HG02763 (cell line): ENCODE results near the gene PUM1.
"Not testable (repeated sequence)": the region's sequence is repeated elsewhere in the genome, so short reads cannot be mapped to it uniquely, and the experiment has no call there.

ENCODE experiments used
- ATAC-seq: cut with Tn5 transposase; IDR thresholded peaks from one replicate; pipeline ENCODE4 v1.9.1; 2021; ENCODE audit warnings: mild to moderate bottlenecking, moderate library complexity; ENCODE audit not compliant: unreplicated experiment

Gene PUM1

DNA sequence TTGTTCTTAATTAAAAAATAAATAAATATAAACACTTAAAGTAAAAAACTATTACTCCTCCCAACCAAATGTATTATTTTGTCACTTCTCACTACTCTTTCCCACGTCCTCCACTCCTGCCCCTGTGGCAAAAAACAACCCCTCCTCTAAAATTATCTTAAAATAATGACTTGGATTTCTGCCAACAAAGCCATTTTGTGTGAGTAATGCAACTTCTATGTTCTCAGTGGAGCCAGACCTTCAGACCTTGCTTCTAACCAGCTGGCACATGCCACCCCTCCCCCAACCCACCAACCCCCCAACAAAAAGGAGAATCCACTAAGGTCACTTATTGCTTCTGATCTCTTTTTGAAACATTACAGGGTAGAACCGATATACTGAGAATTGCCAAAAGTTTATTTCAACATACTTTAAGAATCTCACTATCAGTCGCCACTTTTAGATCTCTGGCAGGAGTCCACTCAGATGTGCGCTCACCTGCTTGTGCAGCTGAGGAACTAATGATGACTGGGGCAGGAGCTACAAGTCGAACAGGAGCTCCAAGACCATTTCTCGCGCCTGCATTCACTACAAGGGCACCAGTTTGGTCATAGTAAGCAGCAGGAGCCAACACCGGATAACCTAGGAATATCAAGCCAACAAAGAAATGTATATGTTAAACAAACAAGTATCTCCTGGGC is 98.7 kb downstream of the PUM1 start:
- ATAC-seq = no peak

DNA sequence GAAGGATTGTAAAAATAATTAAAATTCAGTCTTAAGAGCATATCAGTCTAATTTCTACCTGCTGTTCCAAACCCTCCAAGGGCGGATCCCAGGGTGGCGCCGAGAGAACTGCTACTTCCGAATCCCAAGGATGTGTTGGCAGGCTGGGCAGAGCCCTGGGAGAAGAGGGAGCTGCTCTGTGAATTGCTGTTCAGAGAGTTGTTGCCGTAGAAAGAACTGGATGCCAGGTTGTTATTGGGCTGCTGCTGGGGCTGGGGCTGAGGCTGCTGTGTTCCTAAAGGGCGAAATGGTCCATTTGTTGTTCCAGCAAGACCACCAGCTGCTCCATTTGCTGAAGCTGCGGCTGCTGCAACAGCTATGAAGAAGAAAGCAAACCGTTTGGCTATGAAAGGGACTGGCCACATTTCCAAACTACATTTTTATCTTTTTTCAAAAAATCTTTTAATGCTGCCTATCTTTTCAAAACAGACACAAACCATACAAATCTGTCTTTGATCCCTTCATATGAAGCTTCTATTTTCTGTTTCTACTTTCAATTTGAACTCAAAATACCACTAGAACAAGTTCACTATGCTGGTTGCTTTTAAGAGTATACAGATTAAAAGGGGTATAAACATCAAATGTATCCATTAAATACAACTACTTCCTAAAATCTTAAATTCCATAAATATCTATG is 99.5 kb downstream of the PUM1 start:
- ATAC-seq = no peak

DNA sequence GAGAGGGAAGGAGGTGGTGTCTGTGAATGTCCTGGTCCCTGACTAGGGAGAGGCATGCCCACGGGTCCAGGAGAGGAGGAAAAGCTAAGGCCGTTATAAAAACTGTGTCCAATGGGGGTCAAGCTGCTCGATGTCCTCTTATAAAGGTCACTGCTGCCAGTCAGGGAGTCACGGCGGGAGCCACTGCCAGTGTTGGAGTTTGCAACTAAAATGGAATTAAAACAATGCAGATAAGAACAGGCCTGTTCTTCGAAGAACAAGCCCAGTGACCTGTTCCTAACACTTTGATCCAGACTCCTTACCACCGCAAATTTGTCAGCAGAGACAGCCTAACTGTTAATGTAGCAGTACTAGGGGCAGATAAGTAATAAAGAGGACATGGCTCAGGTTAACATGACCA is 100.8 kb downstream of the PUM1 start:
- ATAC-seq = no peak

DNA sequence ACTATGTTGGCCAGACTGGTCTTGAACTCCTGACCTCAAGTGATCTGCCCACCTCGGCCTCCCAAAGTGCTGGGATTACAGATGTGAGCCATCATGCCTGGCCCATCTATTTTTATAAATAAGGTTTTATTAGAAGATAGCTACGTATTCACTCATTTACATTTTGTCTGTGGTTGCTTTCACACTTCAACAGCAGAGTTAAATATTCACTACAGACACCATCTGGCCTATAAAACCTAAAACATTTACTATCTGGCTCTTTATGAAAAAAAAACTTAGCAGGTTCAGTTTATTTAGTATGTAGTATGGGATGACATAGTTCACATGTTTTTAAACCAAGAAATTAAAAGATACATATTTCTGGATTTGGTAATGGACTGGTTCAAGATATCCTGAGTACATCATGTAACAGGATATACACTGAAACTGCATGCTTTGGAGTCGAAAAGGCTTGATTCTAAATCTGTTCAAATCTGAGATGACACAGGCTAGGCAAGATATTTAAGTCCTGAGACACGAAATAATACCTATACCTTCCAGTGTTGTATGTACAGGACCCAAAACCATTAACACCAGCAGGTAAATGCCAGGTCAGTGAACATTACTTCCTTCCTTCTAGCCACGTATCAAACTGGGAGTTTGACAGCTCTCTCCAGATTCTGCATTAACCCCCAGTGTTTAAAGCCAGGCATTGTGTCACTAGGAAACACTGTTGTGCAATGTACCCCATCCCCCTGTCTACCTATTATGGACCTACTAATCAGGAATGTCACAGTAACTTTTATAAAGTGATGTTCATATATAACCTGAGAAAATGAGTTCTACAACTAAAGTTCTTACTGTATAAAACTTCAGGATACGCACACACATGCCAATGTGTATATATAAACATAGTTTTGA is 102.7 kb downstream of the PUM1 start:
- ATAC-seq = no peak

DNA sequence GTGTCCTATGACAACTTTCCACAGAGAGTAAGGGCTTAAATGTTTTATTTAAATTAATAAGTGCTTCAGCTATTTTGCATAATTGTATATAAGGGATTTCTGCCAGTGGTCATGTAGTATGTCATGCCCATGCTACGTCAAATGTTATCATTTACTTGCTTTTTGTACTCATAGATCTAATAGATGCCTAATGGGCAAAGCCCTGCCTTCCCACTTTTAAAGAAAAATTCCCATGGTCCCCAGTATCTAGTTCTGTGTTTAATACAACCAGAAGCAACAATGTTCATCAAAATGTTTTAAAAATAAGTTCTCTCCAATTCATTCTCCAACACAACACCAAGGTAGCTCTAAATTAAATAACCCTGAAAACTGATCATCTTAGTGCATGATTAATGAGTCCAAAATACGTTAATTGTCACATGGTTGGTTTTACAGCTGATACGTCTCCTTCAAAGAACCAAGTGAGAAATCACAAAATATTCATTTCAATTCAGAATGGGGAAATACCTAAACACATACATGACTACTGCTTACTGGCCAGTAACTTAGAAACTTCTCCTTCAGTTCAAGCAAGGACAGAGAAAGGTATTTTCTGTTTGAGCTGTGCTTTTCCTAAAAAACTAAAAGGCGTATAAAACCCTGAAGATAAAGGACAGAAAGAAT is 107.8 kb downstream of the PUM1 start:
- no peak for ATAC-seq

DNA sequence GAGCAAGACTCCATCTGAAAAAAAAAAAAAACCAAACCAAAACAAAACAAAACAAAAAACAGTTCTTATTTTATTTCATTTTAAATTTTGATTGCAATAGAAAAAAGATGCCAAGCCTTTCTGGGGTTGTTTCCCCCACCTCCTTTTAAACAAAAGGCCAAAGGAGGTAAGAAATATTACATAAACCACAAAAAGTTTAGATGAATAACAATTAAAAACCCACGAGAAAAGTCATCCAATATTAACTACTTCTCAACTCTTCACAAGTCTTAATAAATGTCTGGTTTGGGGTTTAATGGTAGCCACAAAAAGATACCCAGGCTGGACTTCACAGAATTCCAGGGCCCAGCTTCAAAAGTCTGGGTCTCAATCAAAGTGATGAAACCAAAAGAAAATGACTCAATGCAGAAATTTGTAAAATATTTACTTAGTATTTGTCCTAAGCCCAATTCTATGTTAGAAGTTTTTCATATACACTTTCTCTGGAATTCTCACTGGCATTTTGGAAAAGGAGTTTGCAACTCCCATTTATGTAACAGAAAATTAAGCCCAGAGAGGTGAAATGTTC is 110.0 kb downstream of the PUM1 start:
- ATAC-seq = no peak

DNA sequence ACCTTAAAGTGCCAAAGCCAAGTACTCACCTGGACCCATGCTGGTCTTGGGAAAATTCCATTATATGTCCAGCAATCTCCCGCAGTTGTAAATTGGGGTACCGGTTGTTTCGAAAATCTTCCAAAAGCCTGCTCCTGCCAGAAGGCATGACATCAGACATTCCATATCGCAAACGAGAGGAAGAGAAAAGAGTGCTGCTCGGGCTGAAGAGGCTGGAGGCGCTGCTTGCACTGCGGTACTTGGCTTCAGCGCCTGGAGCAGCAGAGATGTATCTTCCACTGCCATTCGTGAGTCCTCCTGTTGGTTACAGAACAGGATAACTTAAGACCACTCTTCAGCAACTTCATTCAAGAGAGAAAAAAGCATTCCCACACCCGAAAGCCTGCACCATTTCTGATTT is 111.8 kb downstream of the PUM1 start:
- no peak for ATAC-seq

DNA sequence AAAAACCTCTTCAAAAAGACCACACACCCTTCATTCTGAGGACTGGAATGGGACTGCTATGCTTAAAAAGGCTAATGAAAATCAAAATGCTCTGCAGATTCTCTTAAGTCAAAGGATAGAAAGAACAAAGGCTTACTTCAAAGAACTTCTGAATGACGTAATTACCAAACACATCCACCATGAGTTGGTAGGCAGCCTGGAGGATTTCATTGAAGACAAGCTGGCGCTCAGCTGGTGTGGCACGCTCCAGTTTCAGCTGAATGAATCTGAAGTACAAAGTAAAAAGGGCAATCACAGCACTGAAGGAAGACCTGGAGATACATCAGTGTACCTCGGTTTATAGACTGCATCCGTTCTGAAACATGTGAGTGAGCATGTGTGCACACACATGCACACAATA is 113.4 kb downstream of the PUM1 start:
- ATAC-seq = no peak

DNA sequence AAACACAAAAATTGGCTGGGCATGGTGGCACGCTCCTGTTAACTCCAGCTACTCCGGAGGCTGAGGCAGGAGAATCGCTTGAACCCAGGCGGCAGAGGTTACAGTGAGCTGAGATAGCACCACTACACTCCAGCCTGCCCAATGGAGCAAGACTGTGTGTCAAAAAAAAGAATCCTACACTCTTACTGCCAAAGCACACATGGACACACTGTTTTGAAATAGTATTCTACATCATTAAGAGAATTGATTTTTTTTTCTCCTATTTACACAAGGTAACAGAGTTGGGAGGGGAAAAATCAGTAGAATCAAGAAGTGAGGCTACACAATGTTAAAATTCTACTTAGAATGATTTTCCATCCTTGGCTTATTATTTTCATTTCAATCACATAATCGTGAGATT is 114.8 kb downstream of the PUM1 start:
- ATAC-seq = no peak

DNA sequence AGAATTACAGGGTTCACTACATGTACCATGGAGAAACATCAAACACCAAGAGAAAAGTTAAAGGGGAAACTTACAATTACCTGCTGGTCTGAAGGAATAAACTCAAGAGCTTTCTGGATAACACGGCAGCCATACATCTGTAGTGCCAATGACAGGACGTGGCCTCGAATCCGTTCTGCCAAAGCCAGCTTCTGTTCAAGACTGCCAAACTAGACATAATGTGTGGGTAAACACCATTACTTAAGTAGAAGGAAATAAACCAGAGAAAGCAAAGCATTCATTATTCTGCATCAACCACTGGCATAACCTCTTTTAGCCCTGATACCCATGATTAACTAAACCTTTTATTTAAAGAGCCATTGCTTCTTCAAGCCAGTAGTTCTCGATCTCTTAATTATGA is 115.5 kb downstream of the PUM1 start:
- no peak for ATAC-seq

DNA sequence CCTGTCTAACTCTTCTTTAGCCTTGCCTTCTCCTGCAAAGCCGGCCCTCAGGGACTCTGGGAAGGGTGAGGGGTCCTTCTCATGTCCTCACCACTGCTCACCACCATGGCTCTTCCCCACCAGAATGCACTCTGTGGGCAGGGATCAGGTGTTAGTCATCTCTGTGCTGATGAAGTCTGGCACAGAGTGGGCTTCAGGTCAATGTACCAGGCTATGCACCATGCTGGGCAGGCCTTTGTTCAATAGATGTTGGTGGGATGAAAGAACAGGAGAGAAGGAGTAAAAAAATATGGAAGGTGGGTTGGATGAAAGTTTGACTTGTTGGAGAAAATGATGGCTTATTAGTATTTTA is 116.1 kb downstream of the PUM1 start:
- not testable (repeated sequence) for ATAC-seq

DNA sequence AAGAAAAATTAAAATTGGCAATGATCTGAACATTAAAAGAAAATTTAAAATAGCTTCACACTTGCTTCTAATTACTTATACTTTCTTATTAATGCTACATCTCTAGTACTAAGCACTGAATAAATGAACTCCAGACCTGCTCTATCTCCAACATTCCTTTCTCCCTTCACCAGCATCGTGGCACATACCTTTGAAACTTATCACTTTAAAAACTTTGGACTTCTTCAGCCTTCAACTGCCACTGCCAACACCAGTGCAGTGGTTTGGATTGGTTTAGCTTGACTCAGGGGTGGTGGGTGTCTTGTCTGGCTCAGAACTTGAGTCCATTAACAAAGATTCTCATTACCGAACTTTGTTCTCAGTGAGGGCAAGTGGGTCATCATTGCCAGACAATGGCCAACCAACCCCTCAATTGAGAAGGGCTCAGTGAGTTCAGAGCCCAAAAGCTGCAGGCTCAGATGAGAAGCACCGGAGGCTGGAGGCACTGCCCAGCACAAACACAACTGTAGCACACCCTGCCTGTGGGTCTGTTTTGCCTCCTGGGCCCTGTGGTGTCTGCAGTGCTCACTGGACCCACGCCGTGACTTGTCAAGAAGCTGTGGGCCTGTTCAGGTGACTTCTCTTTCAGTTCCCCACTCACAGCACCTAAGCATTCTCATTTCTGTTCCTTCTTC is 116.6 kb downstream of the PUM1 start:
- ATAC-seq = not testable (repeated sequence)

DNA sequence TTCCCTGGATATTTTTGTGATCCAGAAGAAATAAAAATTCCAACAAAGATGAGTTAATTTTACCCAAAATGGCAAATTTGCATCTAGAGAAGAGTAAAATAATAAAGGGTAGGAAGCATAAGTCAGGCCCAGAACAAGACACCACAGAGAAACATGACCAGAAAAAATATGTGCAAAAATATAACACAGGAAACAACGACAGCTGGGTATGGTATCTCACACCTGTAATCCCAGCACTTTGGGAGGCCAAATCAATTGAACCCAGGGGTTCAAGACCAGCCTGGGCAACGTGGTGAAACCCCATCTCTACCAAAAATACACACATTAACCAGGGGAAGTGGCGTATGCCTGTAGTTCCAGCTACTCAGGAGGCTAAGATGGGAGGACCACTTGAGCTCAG is 117.2 kb downstream of the PUM1 start:
- ATAC-seq = no peak

DNA sequence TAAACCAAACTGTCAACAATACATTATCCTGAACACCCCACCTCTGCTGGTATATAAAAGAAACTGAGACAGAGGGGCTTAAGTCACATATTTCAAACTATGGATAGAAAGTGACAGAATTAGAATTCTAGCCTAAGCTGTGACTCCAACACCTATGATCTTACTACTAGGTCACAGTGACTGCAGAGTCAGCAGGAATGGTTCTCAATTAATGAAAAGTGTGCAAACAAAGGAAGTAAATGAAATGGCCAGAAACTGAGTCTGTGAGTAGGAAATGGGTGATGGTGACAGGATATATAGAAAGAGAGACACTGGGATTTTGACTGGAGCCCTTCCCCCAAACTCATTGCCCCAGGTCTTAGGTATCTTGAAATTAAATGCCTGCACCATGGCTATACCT is 118.3 kb downstream of the PUM1 start:
- no peak for ATAC-seq

DNA sequence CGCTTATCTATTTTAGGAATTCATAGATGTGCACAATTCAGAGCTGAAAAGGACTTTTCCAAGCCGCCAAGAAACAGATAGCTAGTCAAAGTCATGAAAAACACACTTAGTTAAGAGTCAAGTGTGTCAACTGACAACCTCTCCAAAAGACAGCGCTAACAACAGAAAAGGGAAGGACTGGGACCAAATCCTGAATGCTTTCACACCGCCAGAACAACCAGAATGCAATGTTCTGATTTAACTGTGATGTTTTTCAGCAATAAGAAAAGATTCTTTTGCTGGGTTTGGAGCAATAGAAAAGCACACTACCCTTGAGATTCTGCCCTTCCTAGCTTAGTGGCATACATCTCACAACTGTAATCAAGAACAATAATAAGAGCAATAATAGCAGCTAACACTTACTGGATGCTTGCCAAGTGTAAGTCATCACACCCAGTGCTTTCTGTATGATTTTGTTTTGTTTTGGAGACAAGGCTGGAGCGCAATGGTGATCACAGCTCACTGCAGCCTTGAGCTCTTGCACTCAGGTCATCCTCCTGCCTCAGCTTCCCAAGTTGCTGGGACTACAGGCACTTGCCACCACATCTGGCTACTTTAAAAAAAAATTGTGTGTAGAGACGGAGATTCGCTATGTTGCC is 123.1 kb downstream of the PUM1 start:
- no peak for ATAC-seq

DNA sequence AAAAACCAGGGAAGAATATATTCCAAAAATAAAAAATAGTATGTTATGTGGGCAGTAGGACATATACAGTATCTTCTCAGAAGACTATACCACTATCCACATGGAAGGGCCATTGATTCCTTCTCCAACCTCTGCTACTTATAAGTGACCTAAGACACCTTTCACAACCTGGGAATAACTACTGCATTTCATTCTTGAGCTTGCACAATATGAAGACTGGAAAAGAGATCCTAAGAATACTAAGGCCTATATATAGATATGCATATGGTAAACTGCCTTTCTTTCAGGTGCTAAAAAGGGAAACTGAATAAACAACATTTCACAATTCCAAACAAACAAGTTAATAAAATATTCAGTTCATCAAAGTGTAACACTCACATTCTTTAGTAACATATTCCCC is 125.0 kb downstream of the PUM1 start:
- ATAC-seq = no peak

DNA sequence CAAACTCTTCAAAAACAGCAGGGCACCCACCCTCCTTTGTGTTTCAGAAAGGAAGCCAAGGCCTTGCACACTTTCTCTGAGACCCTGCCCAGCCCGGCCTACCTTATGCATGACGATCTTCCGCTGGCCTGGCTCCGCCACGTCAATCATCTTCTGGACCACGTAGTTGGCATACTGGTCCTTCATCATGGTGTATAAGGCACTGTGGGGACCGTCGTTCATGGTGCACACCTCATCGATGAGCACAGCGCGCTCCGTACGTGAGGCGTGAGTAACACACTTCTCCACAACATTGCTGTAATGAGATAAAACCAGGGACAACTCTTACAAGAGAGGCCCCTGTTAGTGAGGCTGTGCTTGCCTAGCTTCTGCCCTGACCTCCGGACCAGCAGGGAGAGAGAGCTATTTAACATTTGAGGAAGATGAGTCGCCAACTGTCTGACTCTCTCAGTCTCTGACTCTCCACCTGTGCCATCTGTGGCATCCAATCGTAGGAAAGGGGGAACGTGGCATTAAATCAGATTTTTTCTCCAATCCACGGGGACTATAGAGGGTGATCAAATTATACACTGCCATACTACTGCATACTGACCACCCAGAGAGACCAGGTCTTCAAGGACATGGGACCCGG is 128.9 kb downstream of the PUM1 start:
- ATAC-seq = no peak

DNA sequence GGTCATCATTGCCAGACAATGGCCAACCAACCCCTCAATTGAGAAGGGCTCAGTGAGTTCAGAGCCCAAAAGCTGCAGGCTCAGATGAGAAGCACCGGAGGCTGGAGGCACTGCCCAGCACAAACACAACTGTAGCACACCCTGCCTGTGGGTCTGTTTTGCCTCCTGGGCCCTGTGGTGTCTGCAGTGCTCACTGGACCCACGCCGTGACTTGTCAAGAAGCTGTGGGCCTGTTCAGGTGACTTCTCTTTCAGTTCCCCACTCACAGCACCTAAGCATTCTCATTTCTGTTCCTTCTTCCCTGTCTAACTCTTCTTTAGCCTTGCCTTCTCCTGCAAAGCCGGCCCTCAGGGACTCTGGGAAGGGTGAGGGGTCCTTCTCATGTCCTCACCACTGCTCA is 129.8 kb downstream of the PUM1 start:
- ATAC-seq = not testable (repeated sequence)

DNA sequence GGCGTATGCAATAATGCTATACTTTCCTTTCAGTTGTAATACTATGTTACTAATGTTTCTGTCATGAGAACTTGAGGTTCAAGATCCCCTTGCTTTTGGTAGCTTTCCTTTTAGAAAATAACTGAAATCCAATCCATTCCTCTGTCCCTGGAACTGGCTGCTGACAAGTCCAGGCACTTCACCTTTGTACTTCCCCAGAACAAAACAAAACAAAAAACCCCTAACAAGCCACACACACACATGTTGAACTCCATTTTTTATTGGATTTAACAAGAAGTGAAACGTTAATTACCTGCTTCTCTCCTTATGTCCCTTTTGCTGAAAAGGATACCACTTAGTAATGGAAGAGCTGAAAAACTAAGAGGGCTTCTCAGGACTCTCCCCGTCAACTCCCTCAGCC is 130.9 kb downstream of the PUM1 start:
- no peak for ATAC-seq

DNA sequence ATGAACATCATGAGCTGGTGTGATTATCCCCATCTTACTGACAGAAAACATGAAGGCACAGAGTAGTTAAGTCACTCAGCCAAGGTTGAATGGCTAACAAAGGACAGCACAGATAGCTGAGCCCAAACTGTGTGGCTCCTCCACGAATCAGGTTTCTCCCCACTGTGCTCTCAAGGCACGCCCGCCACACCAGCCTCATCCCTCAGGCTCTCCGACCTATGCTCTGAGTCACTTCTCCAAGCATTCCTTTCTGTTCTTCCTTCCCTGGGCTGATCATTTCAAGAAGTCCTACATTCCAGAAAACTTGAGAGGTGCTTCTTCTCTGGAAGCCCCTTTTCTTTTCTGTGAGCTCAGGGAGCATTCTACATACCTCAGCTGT is 131.7 kb downstream of the PUM1 start:
- ATAC-seq = no peak
